HCT116 (cell line): ENCODE results near the gene DAPK2. TPM values are rescaled to one million over a fixed set of nuclear protein-coding genes. Genes with fewer than 3 reads are reported as not detected.

Experiments used
- ATAC-seq: fragments of 200-7000 bp; cut with Tn5 transposase; 2 replicates; pipeline ENCODE4 v1.9.1; 2020; ENCODE audit warnings: mild to moderate bottlenecking, moderate library complexity
- BruUV-seq: library from RNA; stranded (reverse); fragments of 400-500 nt; replicated peaks from 2 replicates; lab custom pipeline; 2021; lab: Mats Ljungman, UMichigan
- CTCF ChIA-PET: fragments of 300-600 bp; sonication (Branson Sonifier 250); formaldehyde crosslinking; loops from one replicate; lab custom pipeline; 2021; ENCODE audit warnings: antibody characterized with exemption; lab: Charles Lee
- POLR2A ChIA-PET: fragments of 300-600, 350-600 bp; sonication (Branson Sonifier 250); formaldehyde crosslinking; loops from one replicate; lab custom pipeline; 2021; ENCODE audit warnings: antibody characterized with exemption; lab: Charles Lee
- RAD21 ChIA-PET, 2 experiments: fragments of 300-600 bp; sonication (Branson Sonifier 250); formaldehyde crosslinking; loops; one replicate each; lab custom pipeline; 2023; ENCODE audit warnings: low total read pairs in 2 of 2; ENCODE audit not compliant: uncharacterized antibody in 2 of 2, unreplicated experiment in 2 of 2, low non-redundant PET in 1 of 2; lab: Charles Lee
- DNase-seq: peaks from one replicate; pipeline ENCODE4 v3.0.0-alpha.2; 2010; ENCODE audit warnings: low read depth, low spot score
- H2AFZ ChIP-seq: fragments of 200-600 bp; shearing (Covaris generic), sonication (generic); 2 replicates; pipeline ENCODE4 v1.6.1; 2017; ENCODE audit warnings: low read depth, mixed run types, mixed read lengths, antibody characterized with exemption, low read length; ENCODE audit not compliant: poor library complexity, severe bottlenecking
- H3K27ac ChIP-seq: 2 replicates; pipeline ENCODE4 v1.5.1; 2012; ENCODE audit warnings: low read depth, low read length
- H3K27me3 ChIP-seq: fragments of 200-600 bp; sonication (generic); 2 replicates; pipeline ENCODE4 v1.6.1; 2016; ENCODE audit warnings: mixed run types, low read length, mixed read lengths; ENCODE audit not compliant: insufficient read depth
- H3K36me3 ChIP-seq, 2 experiments: fragments of 200-500 bp in 1 of 2; fragments of 200-600 bp in 1 of 2; sonication (Bioruptor generic) in 1 of 2; sonication (generic) in 1 of 2; 2 replicates each; pipeline versions ENCODE4 v1.5.1 to v1.6.1; 2014 to 2016; ENCODE audit warnings: low read length in 2 of 2, inconsistent platforms in 1 of 2, mixed read lengths in 1 of 2, mixed run types in 1 of 2; ENCODE audit not compliant: insufficient read depth in 2 of 2, control insufficient read depth in 1 of 2
- H3K4me1 ChIP-seq, 2 experiments: fragments of 200-600 bp in 1 of 2; sonication (generic) in 1 of 2; 2 replicates each; pipeline versions ENCODE4 v1.5.1 to v1.6.1; 2012 to 2017; ENCODE audit warnings: low read length in 2 of 2, inconsistent platforms in 1 of 2, mild to moderate bottlenecking in 1 of 2, mixed read lengths in 1 of 2, mixed run types in 1 of 2, moderate library complexity in 1 of 2; ENCODE audit not compliant: insufficient read depth in 2 of 2, control insufficient read depth in 1 of 2
- H3K4me2 ChIP-seq: fragments of 200-600 bp; sonication (generic); 2 replicates; pipeline ENCODE4 v1.6.1; 2017; ENCODE audit warnings: mixed run types, low read length, mixed read lengths
- H3K4me3 ChIP-seq, 2 experiments: fragments of 200-600 bp in 1 of 2; sonication (generic) in 1 of 2; replicated peaks in 1 of 2; 2 replicates each; pipeline ENCODE4 v1.5.1; 2011 to 2016; ENCODE audit warnings: low read length in 2 of 2, control low read depth in 1 of 2, low read depth in 1 of 2, mild to moderate bottlenecking in 1 of 2, mixed read lengths in 1 of 2, mixed run types in 1 of 2
- H3K79me2 ChIP-seq: fragments of 200-600 bp; sonication (generic); 2 replicates; pipeline ENCODE4 v1.6.1; 2017; ENCODE audit warnings: mild to moderate bottlenecking, mixed run types, low read length, moderate library complexity, mixed read lengths; ENCODE audit not compliant: insufficient read depth
- H3K9ac ChIP-seq: fragments of 200-600 bp; sonication (generic); 2 replicates; pipeline ENCODE4 v1.6.1; 2016; ENCODE audit warnings: low read length, mixed read lengths
- H3K9me2 ChIP-seq: fragments of 200-600 bp; sonication (generic), shearing (Covaris generic); 2 replicates; pipeline ENCODE4 v1.6.1; 2017; ENCODE audit warnings: mixed run types, mild to moderate bottlenecking, moderate library complexity; ENCODE audit not compliant: insufficient read depth
- H3K9me3 ChIP-seq, 2 experiments: fragments of 200-500 bp in 1 of 2; fragments of 200-600 bp in 1 of 2; sonication (Bioruptor generic) in 1 of 2; sonication (generic) in 1 of 2; 2 replicates each; pipeline ENCODE4 v1.6.1; 2014 to 2017; ENCODE audit warnings: low read length in 2 of 2, mixed read lengths in 2 of 2, inconsistent platforms in 1 of 2, low read depth in 1 of 2, mild to moderate bottlenecking in 1 of 2, mixed run types in 1 of 2, moderate library complexity in 1 of 2; ENCODE audit not compliant: control insufficient read depth in 1 of 2, insufficient read depth in 1 of 2
- H4K20me1 ChIP-seq: fragments of 200-600 bp; sonication (generic), shearing (Covaris generic); 2 replicates; pipeline ENCODE4 v1.6.1; 2017; ENCODE audit warnings: mixed run types, mild to moderate bottlenecking, moderate library complexity; ENCODE audit not compliant: insufficient read depth
- ATF3 ChIP-seq: IDR thresholded peaks from 2 replicates; pipeline ENCODE4 v1.6.1; 2012
- CBX3 ChIP-seq: IDR thresholded peaks from 2 replicates; pipeline ENCODE4 v1.6.1; 2012; ENCODE audit warnings: low read depth
- CEBPB ChIP-seq: IDR thresholded peaks from 2 replicates; pipeline ENCODE4 v1.6.1; 2012; ENCODE audit warnings: low read depth
- CTCF ChIP-seq, 3 experiments: fragments of 200-600 bp in 1 of 3; sonication (generic) in 1 of 3; IDR thresholded peaks in 2 of 3; conservative IDR thresholded peaks in 1 of 3; 2 replicates each; pipeline ENCODE4 v1.5.1; 2012 to 2017; ENCODE audit warnings: low read depth in 2 of 3, low read length in 2 of 3, antibody characterized with exemption in 1 of 3, borderline replicate concordance in 1 of 3, control low read depth in 1 of 3, mild to moderate bottlenecking in 1 of 3, mixed read lengths in 1 of 3, mixed run types in 1 of 3, moderate library complexity in 1 of 3; ENCODE audit not compliant: insufficient read depth in 1 of 3
- EGR1 ChIP-seq: IDR thresholded peaks from 2 replicates; pipeline ENCODE4 v1.6.1; 2012; ENCODE audit warnings: low read depth
- EZH2 ChIP-seq: fragments of 200-600 bp; sonication (generic); IDR thresholded peaks from 2 replicates; pipeline ENCODE4 v1.6.1; 2017; ENCODE audit warnings: antibody characterized with exemption, mixed run types
- EZH2phosphoT487 ChIP-seq: fragments of 200-600 bp; IDR thresholded peaks from 2 replicates; pipeline ENCODE4 v1.6.1; 2018; ENCODE audit warnings: antibody characterized with exemption, borderline replicate concordance
- JUND ChIP-seq: IDR thresholded peaks from 2 replicates; pipeline ENCODE4 v1.6.1; 2012
- RAD21 ChIP-seq: IDR thresholded peaks from 2 replicates; pipeline ENCODE4 v1.6.1; 2012; ENCODE audit warnings: low read depth, mild to moderate bottlenecking
- SIN3A ChIP-seq: IDR thresholded peaks from 2 replicates; pipeline ENCODE4 v1.6.1; 2012; ENCODE audit warnings: low read depth
- SRF ChIP-seq: IDR thresholded peaks from 2 replicates; pipeline ENCODE4 v1.6.1; 2012; ENCODE audit warnings: low read depth
- YY1 ChIP-seq: IDR thresholded peaks from 2 replicates; pipeline ENCODE4 v1.6.1; 2011; ENCODE audit warnings: low read length, low read depth, moderate library complexity, mild to moderate bottlenecking; ENCODE audit not compliant: insufficient replicate concordance; ENCODE audit errors: extremely low read depth
- ZBTB33 ChIP-seq: IDR thresholded peaks from 2 replicates; pipeline ENCODE4 v1.6.1; 2011; ENCODE audit warnings: mild to moderate bottlenecking, low read length, moderate library complexity; ENCODE audit not compliant: insufficient replicate concordance; ENCODE audit errors: extremely low read depth
- intact Hi-C: fragments of 100-400 bp; cut with micrococcal nuclease; formaldehyde crosslinking; loops from 2 replicates; pipeline ENCODE4 v1.10.0; 2022
- total RNA-seq: library from RNA; stranded (reverse); gene quantifications from one replicate; pipeline ENCODE4 v1.2.1, GENCODE V29; 2021; ENCODE audit not compliant: unreplicated experiment

Gene DAPK2
- total RNA-seq, 1 experiment from 2014 or later: 4.8 TPM

GRCh38 chr15:63996794-63997357, 49.4 kb downstream of the DAPK2 start:
- Histone ChIP-seq H3K27me3 (0 out of 2 replicates have a peak, but pooled peaks cover 3% of the 10 kb centered on the region), H3K4me2 (no peak overlapping the region), H2AFZ (no peak overlapping the region), H3K27ac (no peak overlapping the region), H3K79me2 (no peaks in the 10 kb centered on the region), H3K9ac (no peak overlapping the region), H3K36me3 (no peaks in the 10 kb centered on the region), H3K9me2 (no peaks in the 10 kb centered on the region), H3K4me1 (peaks cover 0 to 3% of the 10 kb centered on the region in 2 experiments; a peak in 1 of 4 replicates), H4K20me1 (no peaks in the 10 kb centered on the region), H3K9me3 (no peaks in the 10 kb centered on the region), H3K4me3 (no peak overlapping the region)
- no TSS peak for BruUV-seq
- ATAC-seq (no peak), DNase-seq (no peak)
- intact Hi-C loops: no loop called here
- RAD21 ChIA-PET: no interaction called here
- CTCF ChIA-PET: no interaction called here
- POLR2A ChIA-PET: no interaction called here
- TF ChIP-seq SRF: no peak
- no peak for TF ChIP-seq SIN3A
- no peak for TF ChIP-seq JUND
- no peak for TF ChIP-seq EZH2phosphoT487
- TF ChIP-seq CBX3: no peak
- no peak for TF ChIP-seq ATF3
- no peak for TF ChIP-seq EZH2
- TF ChIP-seq CTCF (IDR thresholded peaks at IDR 0.05 in 2 of 3, conservative IDR thresholded peaks at IDR 0.05 in 1 of 3; ENCODE audit: borderline replicate concordance in 1 of 3, insufficient read depth in 1 of 3, low read depth in 2 of 3, low read length in 2 of 3): no peak
- TF ChIP-seq EGR1: no peak
- TF ChIP-seq RAD21: no peak
- TF ChIP-seq YY1: no peak
- no peak for TF ChIP-seq ZBTB33
- TF ChIP-seq CEBPB: no peak
